Measurements from ENCODE around the gene EPHB4.

GRCh38 chr7:100818366-100818765 lies 9.0 kb downstream of the EPHB4 start:
- TF ChIP-seq, protein P1, sequence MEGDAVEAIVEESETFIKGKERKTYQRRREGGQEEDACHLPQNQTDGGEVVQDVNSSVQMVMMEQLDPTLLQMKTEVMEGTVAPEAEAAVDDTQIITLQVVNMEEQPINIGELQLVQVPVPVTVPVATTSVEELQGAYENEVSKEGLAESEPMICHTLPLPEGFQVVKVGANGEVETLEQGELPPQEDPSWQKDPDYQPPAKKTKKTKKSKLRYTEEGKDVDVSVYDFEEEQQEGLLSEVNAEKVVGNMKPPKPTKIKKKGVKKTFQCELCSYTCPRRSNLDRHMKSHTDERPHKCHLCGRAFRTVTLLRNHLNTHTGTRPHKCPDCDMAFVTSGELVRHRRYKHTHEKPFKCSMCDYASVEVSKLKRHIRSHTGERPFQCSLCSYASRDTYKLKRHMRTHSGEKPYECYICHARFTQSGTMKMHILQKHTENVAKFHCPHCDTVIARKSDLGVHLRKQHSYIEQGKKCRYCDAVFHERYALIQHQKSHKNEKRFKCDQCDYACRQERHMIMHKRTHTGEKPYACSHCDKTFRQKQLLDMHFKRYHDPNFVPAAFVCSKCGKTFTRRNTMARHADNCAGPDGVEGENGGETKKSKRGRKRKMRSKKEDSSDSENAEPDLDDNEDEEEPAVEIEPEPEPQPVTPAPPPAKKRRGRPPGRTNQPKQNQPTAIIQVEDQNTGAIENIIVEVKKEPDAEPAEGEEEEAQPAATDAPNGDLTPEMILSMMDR (IDR thresholded peaks at IDR 0.05) = no peak
- no peak for TF ChIP-seq POLR2A (IDR thresholded peaks at IDR 0.05)
- TF ChIP-seq EP300 (IDR thresholded peaks at IDR 0.05) = no peak

All from ovary (tissue), 3 donors.